PFSK-1 (cell line): ENCODE measurements around the gene VEPH1.

Source experiments
- FOXP2 ChIP-seq: optimal IDR thresholded peaks from 2 replicates; pipeline ENCODE3; 2011; ENCODE audit warnings: borderline replicate concordance, control low read depth, inconsistent platforms; ENCODE audit not compliant: insufficient read depth; ENCODE audit errors: extremely low read length, extremely low read depth
- POLR2AphosphoS5 ChIP-seq: IDR thresholded peaks from 2 replicates; pipeline ENCODE4 v1.6.1; 2012; ENCODE audit warnings: low read depth, mild to moderate bottlenecking, control low read depth, low read length, moderate library complexity
- REST ChIP-seq, 2 experiments: IDR thresholded peaks; 2 replicates each; pipeline versions ENCODE4 v1.6.1 to v1.8.0; 2011 to 2012; ENCODE audit warnings: low read depth in 2 of 2, low read length in 2 of 2, control low read depth in 1 of 2, inconsistent platforms in 1 of 2, mild to moderate bottlenecking in 1 of 2, moderate library complexity in 1 of 2; ENCODE audit not compliant: insufficient read depth in 1 of 2
- SIN3A ChIP-seq: IDR thresholded peaks from 2 replicates; pipeline ENCODE4 v1.6.1; 2012; ENCODE audit warnings: mild to moderate bottlenecking, low read length, moderate library complexity, borderline replicate concordance; ENCODE audit not compliant: insufficient read depth
- TAF1 ChIP-seq: IDR thresholded peaks from 2 replicates; pipeline ENCODE4 v1.6.1; 2012; ENCODE audit warnings: low read length, control low read depth, borderline replicate concordance; ENCODE audit not compliant: insufficient read depth

VEPH1 gene

GRCh38 chr3:157531771-157532170 is 28.6 kb upstream of the VEPH1 start:
- TF ChIP-seq POLR2AphosphoS5: no peak
- TF ChIP-seq REST (IDR thresholded peaks at IDR 0.05; ENCODE audit: insufficient read depth in 1 of 2, low read depth in 2 of 2, low read length in 2 of 2): no peak

- TF ChIP-seq TAF1 (no peak), FOXP2 (no peak), SIN3A (no peak), POLR2AphosphoS5 (no peak), REST (IDR thresholded peaks at IDR 0.05; ENCODE audit: insufficient read depth in 1 of 2, low read depth in 2 of 2, low read length in 2 of 2) (no peak)
Measured at GRCh38 chr3:157531301-157531660, 28.1 kb upstream of the VEPH1 start.

- no peak for TF ChIP-seq FOXP2
- no peak for TF ChIP-seq POLR2AphosphoS5
- TF ChIP-seq REST (IDR thresholded peaks at IDR 0.05; ENCODE audit: insufficient read depth in 1 of 2, low read depth in 2 of 2, low read length in 2 of 2): no peak
- no peak for TF ChIP-seq TAF1
- no peak for TF ChIP-seq SIN3A
Measured at GRCh38 chr3:157530637-157531300, 27.6 kb upstream of the VEPH1 start.

GRCh38 chr3:157529751-157530150 is 26.5 kb upstream of the VEPH1 start:
- no peak for TF ChIP-seq TAF1
- TF ChIP-seq FOXP2: no peak
- TF ChIP-seq POLR2AphosphoS5: no peak
- TF ChIP-seq SIN3A: no peak
- TF ChIP-seq REST (IDR thresholded peaks at IDR 0.05; ENCODE audit: insufficient read depth in 1 of 2, low read depth in 2 of 2, low read length in 2 of 2): no peak

GRCh38 chr3:157529085-157529484 is 25.9 kb upstream of the VEPH1 start:
- TF ChIP-seq POLR2AphosphoS5 (no peak), FOXP2 (no peak), SIN3A (no peak), REST (IDR thresholded peaks at IDR 0.05; ENCODE audit: insufficient read depth in 1 of 2, low read depth in 2 of 2, low read length in 2 of 2) (no peak), TAF1 (no peak)
